GM12873 (cell line): ENCODE measurements around the gene ADH1A.

Experiments used
- CTCF ChIP-seq: IDR thresholded peaks from 2 replicates; pipeline ENCODE4 v1.5.1; 2012; ENCODE audit warnings: low read depth, mild to moderate bottlenecking, moderate library complexity, low read length, control low read depth; ENCODE audit not compliant: insufficient read depth; ENCODE audit errors: missing control alignments

Gene ADH1A

GRCh38 chr4:99305638-99306400 lies 15.0 kb upstream of the ADH1A start:
- no peak for TF ChIP-seq CTCF

DNA sequence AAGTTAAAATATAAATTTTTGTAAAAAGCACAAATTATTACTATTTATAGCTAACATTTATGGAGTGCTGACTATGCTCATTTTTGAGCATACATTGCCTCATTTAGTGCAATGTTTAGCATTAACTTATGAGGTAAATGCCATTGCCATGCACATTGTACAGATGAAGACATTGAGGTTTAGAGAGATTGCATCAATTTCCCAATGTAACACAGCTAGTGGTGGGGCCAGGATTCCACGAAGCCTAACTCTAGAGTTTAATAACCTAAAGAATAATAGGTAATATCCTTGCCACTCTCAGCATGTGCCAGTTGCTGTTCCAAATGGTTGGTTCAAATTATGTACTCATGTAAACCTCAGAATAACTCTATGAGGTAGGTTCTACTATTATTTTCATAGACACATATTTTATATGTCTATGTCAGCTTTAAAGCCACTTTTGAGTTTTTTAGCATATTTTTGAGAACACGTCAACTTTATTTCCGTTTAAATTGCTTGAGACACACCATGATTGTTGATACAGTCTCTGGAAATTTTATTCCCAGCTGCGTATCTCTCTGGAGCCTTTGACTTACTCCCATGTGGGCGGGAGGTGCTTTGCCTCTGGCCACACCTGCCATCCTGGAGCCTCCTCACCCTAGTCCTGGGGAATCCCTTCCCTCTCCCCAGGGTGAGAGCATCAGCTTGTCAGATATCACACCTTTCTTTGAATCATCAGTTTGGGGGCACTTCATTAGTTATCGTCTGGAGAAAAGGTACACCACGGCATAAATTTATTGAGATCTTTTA lies 10.8 kb upstream of the ADH1A start:
- no peak for TF ChIP-seq CTCF

DNA sequence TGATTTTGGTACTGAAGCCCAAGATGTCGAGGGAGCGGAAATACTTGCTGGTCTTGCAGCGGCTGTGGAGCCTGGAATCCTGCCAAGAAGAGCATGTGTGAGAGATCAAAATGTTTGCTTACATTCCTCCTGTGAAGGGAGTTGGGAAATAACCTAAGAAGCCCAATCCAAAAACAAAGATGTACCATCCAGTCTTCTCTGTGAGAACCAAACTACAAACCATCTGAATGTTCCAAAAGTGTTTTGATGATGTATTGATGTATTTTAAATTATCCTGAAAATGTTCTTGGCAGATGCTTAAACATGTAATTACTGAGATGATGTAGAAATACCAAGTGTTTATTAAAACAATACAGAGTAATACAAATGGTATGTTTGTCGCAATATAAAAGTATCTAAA lies 10.1 kb upstream of the ADH1A start:
- no peak for TF ChIP-seq CTCF

GRCh38 chr4:99293357-99293756 lies 2.6 kb upstream of the ADH1A start:
- TF ChIP-seq CTCF = no peak

DNA sequence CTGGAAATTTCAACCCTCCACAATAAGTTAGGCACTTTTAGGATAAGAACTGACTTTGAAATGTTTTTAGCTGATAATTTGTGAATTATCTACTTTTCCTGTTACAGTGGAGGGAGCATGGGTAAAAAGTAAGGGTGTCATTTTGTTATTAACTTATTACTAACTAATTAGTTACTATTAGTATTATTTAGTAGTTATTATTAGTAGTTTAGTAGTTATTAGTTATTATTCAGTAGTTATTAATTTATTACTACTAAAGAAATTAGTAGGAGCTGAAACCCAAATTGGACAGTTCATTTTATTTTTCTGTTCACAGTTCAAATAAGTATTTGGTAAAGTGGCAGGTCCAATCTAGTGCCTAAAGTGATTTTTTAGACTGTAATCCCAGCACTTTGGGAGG lies 5.4 kb downstream of the ADH1A start:
- no peak for TF ChIP-seq CTCF

GRCh38 chr4:99282731-99283130 lies 8.1 kb downstream of the ADH1A start:
- no peak for TF ChIP-seq CTCF

- TF ChIP-seq CTCF = no peak
Observed at GRCh38 chr4:99281261-99281660, 9.5 kb downstream of the ADH1A start.
